Thoracic aorta (tissue), 2 donors: ENCODE data around the gene SRP54. TPM values are rescaled to one million over a fixed set of nuclear protein-coding genes. Genes with fewer than 3 reads are reported as not detected.
A peak's percentile ranks its signal among the peaks of the same experiment; 100 is the strongest.
"Not testable (repeated sequence)": the region's sequence is repeated elsewhere in the genome, so short reads cannot be mapped to it uniquely, and the experiment has no call there.

ENCODE experiments used
- ATAC-seq: fragments of 150-250 bp; one replicate; pipeline ENCODE4 v1.8.0; 2017; ENCODE audit warnings: low read depth; ENCODE audit not compliant: insufficient number of reproducible peaks, low FRiP score
- DNase-seq: peaks from one replicate; pipeline ENCODE4 v3.0.0-alpha.2; 2020; ENCODE audit warnings: low spot score
- H3K27ac ChIP-seq, 2 donors: fragments of 200-600 bp; sonication (generic); 1 replicate in 1 of 2; 2 replicates in 1 of 2; pipeline ENCODE4 v1.5.1; 2016; ENCODE audit warnings: mild to moderate bottlenecking in 2 of 2, moderate library complexity in 2 of 2
- H3K27me3 ChIP-seq: fragments of 200-600 bp; sonication (generic); replicated peaks from 2 replicates; pipeline ENCODE4 v1.6.0; 2016; ENCODE audit warnings: mild to moderate bottlenecking; ENCODE audit not compliant: insufficient read depth
- H3K36me3 ChIP-seq: fragments of 200-600 bp; sonication (generic); one replicate; pipeline ENCODE4 v1.5.1; 2016
- H3K4me1 ChIP-seq, 2 donors: fragments of 200-600 bp; sonication (generic); 1 replicate in 1 of 2; 2 replicates in 1 of 2; pipeline versions ENCODE4 v1.5.1 to v1.6.0; 2016; ENCODE audit warnings: low read depth in 2 of 2, mild to moderate bottlenecking in 1 of 2; ENCODE audit not compliant: control insufficient read depth in 1 of 2
- H3K4me3 ChIP-seq: fragments of 200-600 bp; sonication (generic); 2 replicates; pipeline ENCODE4 v1.5.1; 2016; ENCODE audit warnings: mild to moderate bottlenecking
- H3K9me3 ChIP-seq: fragments of 200-600 bp; sonication (generic); 2 replicates; pipeline ENCODE4 v1.5.1; 2016
- CTCF ChIP-seq: fragments of 200-600 bp; sonication (generic); IDR thresholded peaks from one replicate; pipeline ENCODE4 v1.5.1; 2019; ENCODE audit warnings: antibody characterized with exemption
- total RNA-seq, 2 donors: library from RNA; depleted of rRNA; stranded (reverse); fragments of >200 nt; gene quantifications; one replicate each; pipeline versions ENCODE4 v1.1.0 to v1.2.3, GENCODE V29; 2016

SRP54 gene
- total RNA-seq, 2 donors from 2014 or later = 57.1 to 87.2 TPM

- no peaks in the 10 kb centered on the region for H3K9me3 ChIP-seq
- H3K4me1 ChIP-seq = peaks cover 20 to 42% of the 10 kb centered on the region in 2 donors
- DNase-seq = no peak
- no peaks in the 10 kb centered on the region for H3K36me3 ChIP-seq
- H3K27me3 ChIP-seq = no peaks in the 10 kb centered on the region
- ATAC-seq = no peak
- H3K27ac ChIP-seq = no peak overlapping the region
- TF ChIP-seq CTCF = no peak
- peak overlapping the region; percentile 72 for H3K4me3 ChIP-seq
Measured at GRCh38 chr14:35047976-35048513, 65.3 kb downstream of the SRP54 start.

- Histone ChIP-seq H3K9me3 (no peaks in the 10 kb centered on the region), H3K36me3 (peaks cover 6% of the 10 kb centered on the region), H3K4me1 (peaks cover 20 to 38% of the 10 kb centered on the region in 2 donors), H3K27ac (peak overlapping the region; percentile 4 to 59), H3K4me3 (no peak overlapping the region), H3K27me3 (no peaks in the 10 kb centered on the region)
- peak; percentile 40 for ATAC-seq
- TF ChIP-seq CTCF = no peak
- DNase-seq = no peak
Measured at GRCh38 chr14:35050652-35051051, 67.9 kb downstream of the SRP54 start.

GRCh38 chr14:35051796-35052195, 69.0 kb downstream of the SRP54 start:
- Histone ChIP-seq H3K9me3 (no peaks in the 10 kb centered on the region), H3K4me1 (peaks cover 20 to 38% of the 10 kb centered on the region in 2 donors), H3K4me3 (no peak overlapping the region), H3K36me3 (peaks cover 6% of the 10 kb centered on the region), H3K27me3 (no peaks in the 10 kb centered on the region), H3K27ac (no peak overlapping the region)
- no peak for ATAC-seq
- TF ChIP-seq CTCF = no peak
- no peak for DNase-seq

- no peak for ATAC-seq
- H3K4me1 ChIP-seq = peaks cover 15 to 30% of the 10 kb centered on the region in 2 donors
- H3K9me3 ChIP-seq = no peaks in the 10 kb centered on the region
- H3K27me3 ChIP-seq = no peaks in the 10 kb centered on the region
- no peak overlapping the region for H3K4me3 ChIP-seq
- H3K27ac ChIP-seq = no peak overlapping the region
- TF ChIP-seq CTCF = no peak
- peaks cover 6% of the 10 kb centered on the region for H3K36me3 ChIP-seq
- no peak for DNase-seq
Measured at GRCh38 chr14:35052637-35053036, 69.8 kb downstream of the SRP54 start.

GRCh38 chr14:35061113-35061791, 78.5 kb downstream of the SRP54 start:
- not testable (repeated sequence) for H3K4me3 ChIP-seq, DNase-seq, H3K4me1 ChIP-seq, H3K9me3 ChIP-seq, H3K27ac ChIP-seq, ATAC-seq, H3K27me3 ChIP-seq
- H3K36me3 ChIP-seq = peaks cover 13% of the 10 kb centered on the region

- H3K36me3 ChIP-seq = peaks cover 16% of the 10 kb centered on the region
- H3K4me1 ChIP-seq, H3K27me3 ChIP-seq, DNase-seq, ATAC-seq, H3K27ac ChIP-seq, H3K4me3 ChIP-seq, H3K9me3 ChIP-seq: not testable (repeated sequence)
Measured at GRCh38 chr14:35065731-35066130, 82.9 kb downstream of the SRP54 start.
